ENCODE data around the gene CDKN2AIPNL.

DNA sequence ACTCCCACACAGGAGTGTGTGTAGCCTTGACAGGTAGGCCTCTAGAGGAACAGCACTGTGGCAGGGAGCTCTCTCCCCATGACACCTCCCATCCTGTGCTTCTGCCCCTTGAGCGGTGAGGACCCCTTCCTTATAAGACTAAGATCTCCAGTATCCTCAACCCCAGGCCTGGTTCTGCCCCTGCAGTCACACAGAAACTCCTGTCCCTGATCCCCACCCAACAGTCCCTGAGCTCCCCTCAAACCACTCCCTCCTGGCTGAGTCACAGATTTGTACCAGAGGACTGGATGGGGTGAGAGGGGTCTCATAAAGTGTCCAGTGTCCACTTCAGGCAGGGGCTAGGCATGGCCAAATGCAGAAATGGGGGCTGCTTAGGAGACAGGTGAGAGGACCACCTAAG is 47.8 kb upstream of the CDKN2AIPNL start:
- TF ChIP-seq ZNF549 (CRISPR knock-in tag; IDR thresholded peaks at IDR 0.05) (no peak), EZH2 (conservative IDR thresholded peaks at IDR 0.05; ENCODE audit: low read depth, low read length) (no peak)

Data from HepG2 (cell line).